HG03520 (cell line): ENCODE results near the gene SCN4A.
"Not testable (repeated sequence)": the region's sequence is repeated elsewhere in the genome, so short reads cannot be mapped to it uniquely, and the experiment has no call there.

Source experiments
- ATAC-seq: cut with Tn5 transposase; IDR thresholded peaks from one replicate; pipeline ENCODE4 v1.9.1; 2021; ENCODE audit warnings: mild to moderate bottlenecking, moderate library complexity; ENCODE audit not compliant: unreplicated experiment

SCN4A gene

DNA sequence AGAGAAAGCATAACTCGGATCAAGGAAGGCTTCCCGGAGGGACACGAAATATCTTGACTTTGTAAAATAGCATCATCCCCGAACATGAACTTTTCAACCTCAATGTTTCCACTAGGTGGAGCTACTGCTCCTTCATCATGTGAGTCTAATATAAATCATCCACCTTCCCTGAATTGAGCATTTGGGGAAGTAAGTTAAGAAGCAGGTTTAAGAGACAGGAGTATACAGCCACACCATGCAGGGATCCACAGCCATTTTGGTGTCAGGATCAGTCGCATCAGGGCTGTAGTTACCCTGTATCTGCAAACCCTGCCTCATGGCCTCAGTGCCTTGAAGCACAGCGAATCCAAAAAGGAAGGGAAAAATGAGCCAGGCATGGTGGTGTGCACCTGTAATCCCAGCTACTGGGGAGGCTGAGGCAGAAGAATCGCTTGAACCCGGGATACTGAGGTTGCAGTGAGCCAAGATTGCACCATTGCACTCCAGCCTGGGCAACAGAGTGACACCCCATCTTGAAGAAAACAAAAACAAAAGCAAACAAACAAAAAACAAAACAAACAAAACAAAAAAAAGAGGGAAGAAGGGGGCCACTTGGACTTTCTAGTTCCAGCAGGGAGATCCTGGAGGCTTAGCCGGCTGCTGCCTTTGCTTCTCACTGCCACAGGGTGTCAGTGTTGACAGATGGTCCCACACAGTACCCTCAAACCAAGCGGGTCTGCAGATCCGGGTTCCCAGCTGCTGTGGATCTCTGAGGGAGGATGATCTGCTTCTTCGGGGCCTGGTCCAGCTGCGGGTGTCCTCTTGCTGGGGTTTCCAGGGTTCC is 83.5 kb downstream of the SCN4A start:
- ATAC-seq, result not testable (repeated sequence)
